Transverse colon (tissue), 4 donors: ENCODE data around the gene COQ2.

Experiments
- CTCF ChIP-seq, 5 experiments: fragments of 200-600 bp in 3 of 5; fragments of 450-650 bp in 2 of 5; sonication (generic) in 3 of 5; IDR thresholded peaks; 1 replicate in 2 of 5; 2 replicates in 3 of 5; pipeline ENCODE4 v1.5.1; 2016 to 2017; ENCODE audit warnings: antibody characterized with exemption in 5 of 5, inconsistent platforms in 3 of 5, mild to moderate bottlenecking in 2 of 5, moderate library complexity in 1 of 5
- EP300 ChIP-seq: sonication (generic); formaldehyde crosslinking; IDR thresholded peaks from one replicate; pipeline ENCODE4 v1.6.1; 2017; ENCODE audit warnings: antibody characterized with exemption, low read depth
- POLR2A ChIP-seq: fragments of 450-650 bp; IDR thresholded peaks from one replicate; pipeline ENCODE4 v1.6.1; 2016; ENCODE audit warnings: antibody characterized with exemption, mild to moderate bottlenecking, moderate library complexity
- POLR2AphosphoS5 ChIP-seq, 3 donors: sonication (generic); formaldehyde crosslinking; IDR thresholded peaks; one replicate each; pipeline ENCODE4 v1.6.1; 2016; ENCODE audit warnings: antibody characterized with exemption in 3 of 3

- TF ChIP-seq CTCF (IDR thresholded peaks at IDR 0.05) = no peak
- no peak for TF ChIP-seq POLR2AphosphoS5 (IDR thresholded peaks at IDR 0.05)
- TF ChIP-seq POLR2A = no peak
- TF ChIP-seq EP300 = no peak
Measured at GRCh38 chr4:83234902-83235644, 49.5 kb downstream of the COQ2 start.
